SHP77 treated with DMSO at 0.1 percent for 48 hours (cell line): ENCODE measurements around the gene ALPP.
"Not testable (repeated sequence)": the region's sequence is repeated elsewhere in the genome, so short reads cannot be mapped to it uniquely, and the experiment has no call there.

Experiments used
- DNase-seq: peaks from one replicate; lab custom pipeline; 2025; lab: John Stamatoyannopoulos, UW

The ALPP gene

DNA sequence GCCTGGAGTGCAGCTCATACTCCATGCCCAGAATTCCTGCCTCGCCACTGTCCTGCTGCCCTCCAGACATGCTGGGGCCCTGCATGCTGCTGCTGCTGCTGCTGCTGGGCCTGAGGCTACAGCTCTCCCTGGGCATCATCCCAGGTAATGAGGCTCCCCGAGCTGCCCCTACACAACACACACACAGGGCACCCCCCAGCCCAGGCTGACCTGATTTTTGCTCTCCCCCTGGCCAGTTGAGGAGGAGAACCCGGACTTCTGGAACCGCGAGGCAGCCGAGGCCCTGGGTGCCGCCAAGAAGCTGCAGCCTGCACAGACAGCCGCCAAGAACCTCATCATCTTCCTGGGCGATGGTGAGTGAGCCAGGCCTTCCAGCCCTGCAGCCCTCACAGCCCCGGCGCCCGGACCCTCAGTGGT, at the start of gene ALPP:
ALPP (plus strand) TSS at position 17 of the 417 bp plus-strand sequence; CDS start at position 69, 52 bp downstream.
- DNase-seq, result not testable (repeated sequence)

DNA sequence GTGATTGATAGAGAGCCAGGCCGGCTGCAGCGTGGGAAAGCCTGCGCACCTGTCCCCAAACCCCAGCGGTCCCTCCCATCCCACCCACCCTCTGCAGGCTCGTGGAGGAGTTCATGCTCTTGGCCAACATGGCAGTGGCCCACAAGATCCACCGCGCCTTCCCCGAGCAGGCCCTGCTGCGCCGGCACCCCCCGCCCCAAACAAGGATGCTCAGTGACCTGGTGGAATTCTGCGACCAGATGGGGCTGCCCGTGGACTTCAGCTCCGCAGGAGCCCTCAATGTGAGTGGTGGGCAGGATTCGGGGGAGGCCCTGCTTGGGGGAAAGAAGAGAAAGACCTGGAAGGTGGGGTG, 48.9 kb upstream of the ALPP start:
- DNase-seq, result no peak

DNA sequence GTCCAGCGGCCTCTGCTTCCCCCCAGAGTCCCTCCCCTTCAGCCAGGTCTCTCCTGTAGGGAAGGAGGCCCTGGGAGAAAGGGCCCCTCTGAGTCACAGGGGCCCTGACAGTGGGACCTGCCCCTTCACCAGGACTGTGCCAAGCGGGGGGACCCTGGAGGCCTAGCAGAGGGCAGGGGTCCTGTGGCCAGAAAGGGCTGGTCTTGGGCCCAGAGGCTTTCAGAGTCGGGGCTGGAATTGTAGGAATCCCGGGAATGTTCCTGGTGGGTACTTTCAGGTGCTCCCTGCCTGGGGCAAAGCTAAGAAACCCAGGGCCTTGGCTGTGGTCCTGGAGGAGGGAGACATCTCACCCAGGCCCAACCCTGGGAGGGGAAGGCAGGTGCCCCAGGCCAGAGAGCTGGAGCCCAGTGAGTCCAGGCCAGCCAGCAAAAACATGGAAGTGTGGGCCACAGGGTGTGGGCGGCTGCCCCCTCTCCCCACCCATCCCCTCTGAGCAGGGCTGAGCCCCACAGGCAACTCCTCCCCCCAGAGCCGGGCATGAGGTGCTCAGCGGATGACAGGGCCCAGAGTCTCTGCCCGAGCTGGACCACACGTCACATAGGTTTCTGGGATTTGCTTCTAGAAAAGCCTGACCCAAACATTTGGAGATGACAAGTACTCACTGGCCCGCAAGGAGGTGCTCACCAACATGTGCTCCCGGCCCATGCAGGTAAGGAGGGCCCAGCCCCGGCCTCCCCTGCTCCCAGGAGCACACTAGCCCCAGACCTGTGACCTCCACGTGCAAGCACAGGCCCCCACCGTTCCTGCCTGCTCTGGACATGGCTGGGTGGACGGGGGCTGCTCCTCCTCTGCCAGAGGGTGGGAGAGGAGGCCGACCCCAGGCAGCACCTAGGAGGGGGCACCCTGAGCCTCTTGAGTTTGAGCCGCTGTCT, 48.2 kb upstream of the ALPP start:
- no peak for DNase-seq

DNA sequence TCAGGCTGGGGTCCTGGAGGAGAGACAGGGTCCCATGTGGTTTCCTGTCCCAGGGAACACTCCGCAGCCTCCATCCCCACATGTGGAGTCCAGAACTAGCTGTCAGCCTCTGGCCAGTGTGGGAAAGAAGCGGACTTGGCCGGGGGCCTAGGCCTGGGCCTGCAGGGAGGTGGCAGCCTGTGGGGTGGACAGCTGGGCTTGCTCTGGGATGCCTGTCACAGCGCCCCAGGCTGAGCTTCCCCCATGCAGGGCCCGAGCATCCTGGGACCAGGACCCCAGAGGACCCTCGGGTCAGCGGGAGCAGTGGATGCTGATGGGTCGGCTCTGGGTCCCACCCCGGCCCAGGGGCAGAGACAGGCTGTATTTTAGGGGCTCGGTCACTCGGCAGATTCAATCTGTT, 47.5 kb upstream of the ALPP start:
- not testable (repeated sequence) for DNase-seq

DNA sequence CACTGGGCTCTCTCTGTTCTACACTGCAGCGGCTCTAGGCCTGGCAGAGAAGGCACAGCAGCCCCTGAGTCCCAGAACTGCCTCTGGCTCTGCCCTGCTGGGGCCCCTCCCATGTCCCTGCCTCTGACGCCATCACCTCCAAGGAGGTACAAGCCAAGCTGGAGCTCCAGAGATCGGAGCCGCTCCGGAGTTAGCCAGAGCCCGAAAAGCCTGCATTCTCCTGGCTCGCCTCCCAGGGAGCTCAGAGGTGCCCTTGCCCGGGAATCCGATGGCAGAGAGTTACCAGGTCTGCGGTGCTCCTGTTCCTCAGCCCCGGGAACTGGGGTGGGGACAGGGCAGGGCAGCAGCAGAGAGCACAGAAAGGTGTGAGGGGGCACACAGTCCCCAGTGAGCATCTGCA, 46.9 kb upstream of the ALPP start:
- not testable (repeated sequence) for DNase-seq

DNA sequence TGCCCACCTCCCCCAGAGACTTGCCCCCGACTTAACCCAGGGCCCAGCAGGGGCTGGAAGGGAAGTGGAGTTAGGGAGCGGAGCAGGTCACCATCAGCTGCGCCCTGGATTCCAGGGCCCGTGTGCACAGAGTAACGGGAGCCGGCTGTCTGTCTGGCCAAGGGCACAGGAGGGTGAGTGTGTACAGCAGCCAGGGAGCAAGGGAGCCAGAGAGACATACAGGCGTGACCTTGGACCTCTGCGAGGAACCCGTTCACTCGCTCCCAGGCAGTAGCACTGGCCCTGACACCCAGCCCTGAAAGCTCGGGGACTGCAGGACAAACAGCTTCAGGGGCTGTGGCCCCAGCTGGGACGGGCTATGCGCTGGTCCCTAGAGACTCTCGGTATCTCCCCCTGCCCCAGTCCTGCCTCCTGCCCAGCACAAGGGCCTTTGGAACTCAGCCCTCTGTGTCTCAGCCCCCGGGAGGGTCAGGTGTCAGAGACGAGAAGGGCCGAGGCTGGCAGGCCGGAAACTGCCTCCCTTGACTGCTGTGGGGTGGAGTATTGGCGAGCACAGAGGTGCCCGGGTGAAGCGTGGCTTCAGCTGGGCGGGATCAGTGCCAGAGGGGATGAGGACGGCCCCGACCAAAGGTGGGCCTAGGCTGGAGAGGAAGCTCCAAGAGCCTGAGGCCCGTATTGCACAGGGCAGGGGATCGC, 46.2 kb upstream of the ALPP start:
- not testable (repeated sequence) for DNase-seq

DNA sequence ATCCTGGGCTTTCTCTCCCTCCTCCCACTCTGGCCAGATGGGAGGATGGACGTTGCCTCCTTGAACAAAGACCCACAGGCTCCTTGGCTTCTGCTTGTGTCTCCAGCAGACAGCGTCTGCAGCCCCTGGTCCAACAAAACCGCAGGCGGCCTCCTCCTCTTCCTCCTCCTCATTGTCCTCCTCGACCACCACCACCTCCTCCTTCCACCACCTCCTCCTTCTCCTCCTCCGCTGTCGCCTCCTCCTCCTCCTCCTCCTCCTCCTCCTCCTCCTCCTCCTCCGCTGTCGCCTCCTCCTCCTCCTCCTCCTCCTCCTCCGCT, 45.7 kb upstream of the ALPP start:
- no peak for DNase-seq

DNA sequence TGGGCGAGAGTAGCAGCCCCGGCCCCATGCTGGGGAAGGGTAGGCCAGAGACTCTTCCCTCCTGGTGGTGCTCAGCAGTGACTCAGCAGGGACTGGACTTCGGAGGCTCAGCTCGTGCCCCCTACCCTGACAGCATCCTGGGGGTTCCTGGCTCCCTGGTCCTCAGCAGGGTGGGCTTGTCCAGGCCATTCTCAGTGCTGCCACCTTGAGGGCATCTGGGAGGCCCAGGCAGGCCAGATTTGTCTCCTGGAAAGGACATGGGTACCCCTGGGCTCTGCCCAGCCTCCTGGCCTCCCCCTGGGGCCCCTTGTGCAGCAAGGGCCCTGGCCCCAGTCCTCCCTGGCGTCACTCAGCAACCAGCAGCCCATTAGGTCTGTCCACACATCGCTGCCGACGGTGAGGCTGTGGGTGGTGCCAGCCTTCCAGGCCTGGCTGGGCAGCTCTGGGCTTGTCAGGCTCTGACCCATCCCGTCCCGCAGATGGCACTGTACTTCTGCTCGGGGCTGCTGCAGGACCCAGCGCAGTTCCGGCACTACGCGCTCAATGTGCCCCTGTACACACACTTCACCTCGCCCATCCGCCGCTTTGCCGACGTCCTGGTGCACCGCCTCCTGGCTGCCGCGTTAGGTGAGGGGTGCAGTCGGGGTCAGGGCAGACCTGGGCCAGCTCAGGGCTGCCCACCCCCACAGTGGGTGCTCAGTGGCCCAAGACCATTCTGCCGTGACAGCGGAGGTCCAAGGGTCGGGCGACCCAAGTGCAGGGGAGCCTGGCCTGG, 45.0 kb upstream of the ALPP start:
- DNase-seq, result no peak

DNA sequence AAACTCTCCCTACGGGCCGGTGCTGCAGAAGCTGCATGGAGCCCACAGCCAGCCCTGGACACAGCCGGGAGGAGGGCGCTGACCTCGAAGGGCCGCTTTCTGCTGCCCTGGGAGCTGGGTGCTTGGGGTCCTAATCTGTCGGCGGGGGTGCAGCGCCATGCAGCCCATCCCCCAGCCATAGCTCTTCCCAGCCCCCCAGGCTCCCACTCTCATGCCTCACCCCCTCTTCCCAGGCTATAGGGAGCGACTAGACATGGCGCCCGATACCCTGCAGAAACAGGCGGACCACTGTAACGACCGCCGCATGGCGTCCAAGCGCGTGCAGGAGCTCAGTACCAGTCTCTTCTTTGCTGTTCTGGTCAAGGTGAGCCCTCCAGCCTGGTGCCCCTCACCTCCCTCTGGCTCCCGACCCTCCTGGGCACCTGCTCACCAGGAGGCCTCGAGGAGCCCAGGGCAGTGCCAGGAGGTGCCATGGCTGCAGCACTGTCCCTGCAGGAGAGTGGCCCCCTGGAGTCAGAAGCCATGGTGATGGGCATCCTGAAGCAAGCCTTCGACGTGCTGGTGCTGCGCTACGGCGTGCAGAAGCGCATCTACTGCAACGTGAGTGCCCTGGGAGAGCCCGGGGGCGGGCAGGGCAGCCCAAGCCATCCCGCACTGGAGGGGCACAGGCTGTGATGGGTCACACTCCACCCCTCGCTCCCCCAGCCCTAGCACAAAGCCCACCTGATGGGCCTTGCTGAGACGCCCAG, 44.2 kb upstream of the ALPP start:
- DNase-seq, result not testable (repeated sequence)

DNA sequence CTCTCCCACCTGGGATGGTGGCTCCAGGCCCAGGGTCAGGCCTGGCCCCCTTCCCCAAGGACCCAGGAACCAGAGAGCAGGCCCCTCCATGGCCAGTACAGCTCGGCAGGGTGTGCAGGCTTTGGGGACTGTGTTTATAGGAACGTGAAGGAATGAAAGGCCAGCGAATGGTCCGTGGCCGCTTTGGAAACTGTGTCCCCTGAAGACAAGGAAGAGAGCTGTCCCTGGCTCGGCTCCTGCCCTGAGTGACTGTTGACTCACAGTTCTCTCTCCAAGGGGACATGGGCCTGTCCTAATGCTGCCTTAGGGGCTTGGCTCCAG, 43.7 kb upstream of the ALPP start:
- DNase-seq, result not testable (repeated sequence)

DNA sequence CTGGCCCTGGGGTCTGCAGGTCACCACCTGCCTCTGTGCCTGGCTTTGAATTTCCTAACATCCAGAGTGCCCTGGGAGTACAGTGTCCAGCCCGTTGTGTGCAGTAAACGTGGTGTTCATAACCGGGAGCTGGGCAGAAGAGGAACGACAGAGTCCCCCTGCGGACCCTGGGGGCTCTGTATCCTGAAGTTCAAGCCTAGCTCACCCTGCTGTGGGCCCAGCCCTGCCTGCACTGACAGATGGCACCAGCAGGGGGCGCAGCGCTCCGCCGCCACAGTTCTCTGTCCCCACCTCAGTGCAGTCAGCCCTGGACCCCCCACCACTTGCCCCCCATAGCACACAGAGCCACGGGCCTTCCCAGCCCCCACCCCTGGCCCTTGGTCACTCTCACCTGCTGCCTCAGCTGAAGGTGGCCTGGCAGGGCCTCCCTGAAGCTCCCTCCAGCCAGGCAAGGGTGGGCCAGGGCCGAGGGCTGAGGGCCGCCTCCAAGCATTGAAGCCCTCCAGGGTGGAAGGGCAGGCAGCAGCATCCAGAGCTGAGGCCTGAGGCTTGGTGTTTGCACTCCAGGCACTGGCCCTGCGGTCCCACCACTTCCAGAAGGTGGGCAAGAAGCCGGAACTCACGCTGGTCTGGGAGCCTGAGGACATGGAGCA, 43.2 kb upstream of the ALPP start:
- DNase-seq, result not testable (repeated sequence)

DNA sequence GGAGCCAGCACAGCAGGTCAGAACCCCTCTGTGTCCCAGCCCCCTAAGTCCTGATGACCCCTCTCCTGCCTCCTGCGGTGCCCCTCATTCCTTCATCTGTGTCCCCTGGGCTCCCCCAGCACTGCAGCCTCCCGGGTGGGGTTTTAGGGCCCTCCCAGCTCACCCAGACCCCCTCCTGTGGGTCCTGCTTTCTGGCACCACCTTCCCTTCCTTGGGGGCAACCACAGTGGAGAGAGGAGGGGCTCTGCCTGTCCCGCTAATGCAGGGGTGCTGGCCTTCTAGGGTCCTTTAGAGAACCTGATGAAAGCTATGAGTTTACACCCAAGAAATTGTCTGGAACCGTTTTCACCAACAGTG, 42.7 kb upstream of the ALPP start:
- no peak for DNase-seq

DNA sequence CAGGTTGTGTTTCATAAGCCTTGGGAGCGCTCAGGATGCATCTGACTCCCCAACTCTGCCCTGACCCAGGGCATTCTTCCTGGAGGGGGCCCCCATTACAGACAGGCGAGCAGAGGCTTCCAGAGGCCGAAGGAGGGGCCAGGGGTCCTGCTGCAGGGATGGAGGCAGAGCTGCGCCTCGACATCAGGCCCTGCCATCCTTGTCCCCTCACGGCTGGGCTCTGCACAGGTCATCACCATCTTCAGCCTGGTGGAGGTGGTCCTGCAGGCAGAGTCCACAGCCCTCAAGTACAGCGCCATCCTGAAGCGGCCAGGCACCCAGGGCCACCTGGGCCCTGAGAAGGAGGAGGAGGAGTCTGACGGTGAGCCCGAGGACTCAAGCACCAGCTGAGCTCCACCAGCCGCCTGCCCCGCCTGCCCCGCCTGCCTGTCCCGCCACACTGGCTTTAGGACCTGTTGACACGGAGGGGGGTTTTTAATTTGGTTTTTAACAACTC, 42.3 kb upstream of the ALPP start:
- no peak for DNase-seq

DNA sequence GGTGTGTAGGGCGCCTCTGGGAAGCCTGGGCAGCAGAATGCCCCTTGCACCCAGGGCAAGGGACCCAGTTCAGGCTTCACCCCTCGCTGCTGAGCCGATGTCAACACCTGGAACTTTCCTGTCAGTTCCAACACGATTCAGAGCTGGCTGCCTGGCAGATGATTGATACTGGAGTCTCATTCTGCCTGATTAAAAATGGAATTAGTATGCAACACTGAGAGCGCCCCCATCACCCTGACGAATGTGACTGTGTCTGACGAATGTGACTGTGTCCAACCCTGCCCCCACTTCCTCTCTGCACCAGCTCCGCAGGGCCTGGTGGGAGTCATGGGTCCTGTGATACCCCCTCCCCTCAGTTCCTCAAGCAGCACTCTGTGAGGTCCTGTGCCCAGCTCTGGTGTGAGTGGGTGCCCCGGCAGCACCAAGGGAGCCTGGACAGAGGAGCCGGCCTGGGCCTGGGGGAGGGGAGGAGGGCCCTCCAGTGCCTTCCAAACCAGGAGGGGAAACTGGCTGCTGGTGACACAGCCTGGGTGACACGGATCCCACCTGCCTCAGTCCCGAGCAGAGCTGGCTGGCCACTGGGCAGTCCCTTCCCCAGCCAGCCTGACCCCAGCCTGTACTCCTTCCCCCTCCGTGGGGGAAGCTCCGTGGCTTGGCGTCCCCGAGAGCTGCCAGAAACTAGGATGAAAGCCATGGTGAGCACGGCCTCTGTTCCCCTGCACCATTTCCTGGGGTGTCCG, 41.4 kb upstream of the ALPP start:
- DNase-seq, result no peak

DNA sequence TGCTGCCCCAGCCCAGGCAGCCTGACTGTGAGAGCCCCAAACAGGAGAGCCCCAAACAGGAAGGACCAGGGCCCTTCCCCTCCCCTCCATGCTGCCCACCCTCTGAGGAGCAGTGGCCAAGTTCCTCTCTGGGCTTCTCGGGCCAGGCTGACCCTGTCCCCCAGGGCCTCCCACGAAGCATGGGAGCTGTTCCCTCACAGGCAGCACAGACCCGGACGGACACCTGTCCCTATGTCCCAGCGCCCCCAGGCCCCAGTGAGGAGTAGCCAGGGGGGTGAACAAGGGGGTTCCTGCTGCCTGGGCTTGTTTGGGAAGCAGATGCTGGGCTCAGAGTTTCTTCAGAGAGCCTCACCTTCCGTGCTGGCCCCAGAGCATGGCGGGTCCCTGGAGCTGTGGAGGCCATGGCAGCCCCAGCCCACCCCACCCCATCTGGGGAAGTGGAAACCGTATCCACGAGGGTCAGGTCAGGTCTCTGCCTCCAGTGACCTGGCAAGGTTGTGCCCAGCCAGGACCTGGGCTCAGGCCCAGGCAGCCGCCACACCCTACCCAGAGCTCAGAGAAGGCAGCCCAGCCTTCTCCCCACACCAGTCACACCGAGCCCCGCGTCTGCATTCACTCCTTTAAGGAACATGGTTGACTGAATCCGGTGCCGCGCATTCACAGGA, 40.3 kb upstream of the ALPP start:
- not testable (repeated sequence) for DNase-seq

DNA sequence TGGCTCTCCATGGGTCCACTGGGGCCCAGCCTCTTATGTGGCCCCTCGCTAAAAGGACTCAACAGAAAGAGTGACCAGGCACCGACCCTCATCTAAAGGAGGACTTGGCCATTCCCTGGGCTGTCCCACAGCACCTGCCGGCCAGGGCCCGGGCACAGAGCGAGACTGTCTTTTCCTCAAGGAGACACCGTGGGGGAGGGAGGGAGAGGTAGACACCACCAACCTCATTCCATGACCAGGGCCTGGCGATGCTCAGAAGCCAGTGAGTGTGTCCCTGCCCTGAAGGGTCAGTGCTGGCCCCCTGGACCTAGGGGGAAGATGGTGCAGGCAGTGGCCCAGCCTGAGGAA, 39.8 kb upstream of the ALPP start:
- no peak for DNase-seq

DNA sequence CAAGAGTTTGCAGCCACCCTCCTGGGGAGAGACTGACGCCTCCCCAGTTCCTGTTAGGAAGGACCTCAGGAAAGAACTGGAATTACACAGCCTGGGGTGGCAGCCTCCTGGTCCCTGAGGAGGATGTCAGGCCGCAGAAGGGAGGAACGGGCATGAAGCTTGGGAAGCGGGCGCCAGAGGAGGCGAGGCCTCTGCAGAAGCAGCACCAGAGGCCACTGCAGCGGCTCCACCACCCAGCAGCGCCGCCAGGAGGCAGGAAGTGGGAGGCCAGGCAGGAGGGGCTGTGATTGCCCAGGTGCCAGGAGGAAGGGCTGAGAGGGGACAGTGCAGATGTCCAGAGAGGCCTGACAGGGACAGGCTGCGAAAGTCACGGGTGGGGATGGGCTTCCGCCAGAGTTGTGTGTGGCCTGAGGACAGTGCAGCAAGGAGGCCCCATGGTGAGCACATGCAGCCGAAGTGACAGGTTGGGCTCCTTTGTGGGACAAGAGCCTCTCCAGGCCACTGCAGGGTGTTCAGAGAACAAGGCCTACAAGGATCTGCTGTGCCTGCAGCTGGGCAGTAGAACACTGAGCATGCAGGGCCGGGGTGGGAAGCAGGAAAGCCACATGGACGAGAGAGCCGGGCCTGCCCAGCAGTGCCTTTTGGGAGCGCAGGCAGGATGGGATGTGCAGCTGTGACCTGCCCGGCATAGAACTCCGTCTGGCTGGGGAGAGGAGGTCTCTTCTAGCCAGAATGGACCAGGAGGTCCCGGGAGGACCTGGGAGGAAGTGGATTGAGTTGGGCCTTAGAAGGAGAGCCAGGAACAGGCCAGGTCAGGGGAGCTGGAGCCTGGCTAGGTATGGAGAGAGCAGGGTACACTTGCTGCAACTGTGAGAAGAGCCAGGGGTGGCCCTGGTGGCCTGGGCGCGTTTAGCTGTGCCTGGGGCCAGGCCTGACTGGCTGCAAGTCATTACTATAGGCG, 39.1 kb upstream of the ALPP start:
- no peak for DNase-seq

DNA sequence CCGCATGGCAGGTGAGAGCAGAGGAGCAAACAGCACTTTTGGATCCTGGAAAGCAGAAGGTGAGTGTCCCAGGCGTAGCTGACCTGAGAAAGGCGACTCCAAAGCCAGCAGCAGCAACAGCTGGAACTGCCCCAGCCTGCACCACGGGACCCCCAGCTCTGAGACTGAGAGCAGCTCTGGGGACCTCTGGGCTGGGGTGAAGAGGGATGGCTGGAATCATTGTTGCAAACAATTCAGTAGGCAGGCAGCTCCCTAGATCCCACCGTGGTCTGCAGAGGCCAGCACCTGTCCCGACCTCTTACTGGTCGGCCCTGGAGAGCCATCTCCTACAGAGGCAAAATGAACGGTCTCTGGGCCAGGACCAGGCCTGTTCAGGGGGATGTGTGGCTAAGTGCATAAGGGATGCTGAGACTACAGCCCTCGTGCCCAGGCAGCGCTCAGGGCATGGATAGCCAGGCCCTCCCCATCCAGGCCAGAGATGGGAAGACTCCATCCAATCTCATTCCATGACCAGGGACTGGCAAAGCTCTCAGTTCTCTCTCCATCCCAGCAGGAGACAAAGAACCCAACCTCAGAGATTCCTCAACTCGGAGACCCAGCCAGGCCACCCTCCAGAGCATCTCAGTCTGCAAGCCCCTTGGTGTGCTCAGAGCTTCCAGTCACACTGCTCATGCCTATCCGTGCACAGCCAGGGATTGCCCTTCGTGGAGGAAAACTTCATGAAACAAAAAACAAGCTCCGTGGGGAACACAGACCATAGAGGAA, 38.2 kb upstream of the ALPP start:
- DNase-seq, result no peak
